IMR-90 (cell line): ENCODE measurements around the gene SNAP23. TPM values are rescaled to one million over a fixed set of nuclear protein-coding genes. Genes with fewer than 3 reads are reported as not detected.

Source experiments
- ATAC-seq: fragments of 200-7000 bp; cut with Tn5 transposase; 2 replicates; pipeline ENCODE4 v1.9.1; 2020; ENCODE audit warnings: low read depth, mild to moderate bottlenecking, moderate library complexity
- BruUV-seq: library from RNA; stranded (reverse); fragments of 400-500 nt; replicated peaks from 2 replicates; lab custom pipeline; 2021; lab: Mats Ljungman, UMichigan
- CTCF ChIA-PET: fragments of 300-600 bp; formaldehyde crosslinking; extraction: SDS; loops from one replicate; lab custom pipeline; 2021; ENCODE audit warnings: antibody characterized with exemption; lab: Yijun Ruan, JAX
- POLR2A ChIA-PET: fragments of 300-600 bp; sonication (Branson Sonifier 250); formaldehyde crosslinking; loops from one replicate; lab custom pipeline; 2022; ENCODE audit warnings: antibody characterized with exemption; ENCODE audit not compliant: unreplicated experiment; lab: Charles Lee
- DNase-seq: peaks from one replicate; pipeline ENCODE4 v3.0.0; 2013
- H2AFZ ChIP-seq: replicated peaks from 2 replicates; pipeline ENCODE3; 2013; ENCODE audit warnings: low read length, mild to moderate bottlenecking; ENCODE audit not compliant: poor library complexity
- H2AK5ac ChIP-seq: 2 replicates; pipeline ENCODE4 v1.6.1; 2013; ENCODE audit warnings: low read depth, low read length, inconsistent platforms
- H2AK9ac ChIP-seq: replicated peaks from 2 replicates; pipeline ENCODE3; 2013; ENCODE audit warnings: mild to moderate bottlenecking, low read depth, low read length, moderate library complexity; ENCODE audit not compliant: poor library complexity
- H2BK120ac ChIP-seq: 2 replicates; pipeline ENCODE4 v1.6.1; 2013; ENCODE audit warnings: low read depth, low read length, inconsistent platforms
- H2BK15ac ChIP-seq: 3 replicates; pipeline ENCODE4 v1.6.1; 2013; ENCODE audit warnings: low read depth, low read length, inconsistent platforms
- H2BK20ac ChIP-seq: 2 replicates; pipeline ENCODE4 v1.6.1; 2013; ENCODE audit warnings: low read depth, mild to moderate bottlenecking, inconsistent platforms, low read length, moderate library complexity
- H2BK5ac ChIP-seq: 2 replicates; pipeline ENCODE4 v1.6.1; 2013; ENCODE audit warnings: mild to moderate bottlenecking, low read depth, low read length, inconsistent platforms; ENCODE audit not compliant: poor library complexity, severe bottlenecking
- H3K14ac ChIP-seq: replicated peaks from 2 replicates; pipeline ENCODE4 v1.6.1; 2013; ENCODE audit warnings: low read depth, low read length, inconsistent platforms
- H3K18ac ChIP-seq: 2 replicates; pipeline ENCODE4 v1.6.1; 2013; ENCODE audit warnings: low read depth, low read length, control low read depth
- H3K23ac ChIP-seq: 2 replicates; pipeline ENCODE4 v1.6.1; 2013; ENCODE audit warnings: low read depth, low read length, inconsistent platforms
- H3K27ac ChIP-seq: 2 replicates; pipeline ENCODE4 v1.5.1; 2013; ENCODE audit warnings: mild to moderate bottlenecking, control low read depth, low read length; ENCODE audit not compliant: insufficient read depth
- H3K27me3 ChIP-seq: 2 replicates; pipeline ENCODE4 v1.6.1; 2013; ENCODE audit warnings: low read length; ENCODE audit not compliant: control insufficient read depth, insufficient read depth
- H3K36me3 ChIP-seq: 2 replicates; pipeline ENCODE4 v1.6.1; 2013; ENCODE audit warnings: low read length, mixed read lengths; ENCODE audit not compliant: control insufficient read depth, insufficient read depth
- H3K4ac ChIP-seq: 2 replicates; pipeline ENCODE4 v1.6.1; 2013; ENCODE audit warnings: low read depth, low read length, inconsistent platforms
- H3K4me1 ChIP-seq: 2 replicates; pipeline ENCODE4 v1.6.1; 2013; ENCODE audit warnings: low read length, mixed read lengths; ENCODE audit not compliant: control insufficient read depth, insufficient read depth
- H3K4me2 ChIP-seq: 2 replicates; pipeline ENCODE4 v1.6.1; 2013; ENCODE audit warnings: low read depth, mild to moderate bottlenecking, control low read depth, low read length, moderate library complexity
- H3K4me3 ChIP-seq: 2 replicates; pipeline ENCODE4 v1.5.1; 2013; ENCODE audit warnings: low read depth, mild to moderate bottlenecking, control low read depth, low read length, moderate library complexity; ENCODE audit not compliant: insufficient read depth
- H3K56ac ChIP-seq: 2 replicates; pipeline ENCODE4 v1.6.1; 2013; ENCODE audit warnings: low read length, inconsistent platforms; ENCODE audit not compliant: insufficient read depth; ENCODE audit errors: extremely low read depth
- H3K79me1 ChIP-seq, 2 experiments: 2 replicates each; pipeline ENCODE4 v1.6.1; 2013; ENCODE audit warnings: low read length in 2 of 2, inconsistent platforms in 1 of 2, low read depth in 1 of 2
- H3K9ac ChIP-seq: 2 replicates; pipeline ENCODE4 v1.6.1; 2013; ENCODE audit warnings: low read depth, low read length, control low read depth
- H3K9me1 ChIP-seq: 2 replicates; pipeline ENCODE4 v1.6.1; 2013; ENCODE audit warnings: low read length, inconsistent platforms; ENCODE audit not compliant: insufficient read depth
- H3K9me3 ChIP-seq: 2 replicates; pipeline ENCODE4 v1.6.1; 2013; ENCODE audit warnings: low read length; ENCODE audit not compliant: control insufficient read depth, insufficient read depth
- H4K20me1 ChIP-seq: 2 replicates; pipeline ENCODE4 v1.6.1; 2013; ENCODE audit warnings: low read length, inconsistent platforms; ENCODE audit not compliant: insufficient read depth
- H4K5ac ChIP-seq: 2 replicates; pipeline ENCODE4 v1.6.1; 2013; ENCODE audit warnings: mild to moderate bottlenecking, low read depth, low read length, control low read depth
- H4K8ac ChIP-seq, 2 experiments: 2 replicates each; pipeline ENCODE4 v1.6.1; 2013; ENCODE audit warnings: low read depth in 2 of 2, low read length in 2 of 2, control low read depth in 1 of 2, inconsistent platforms in 1 of 2
- H4K91ac ChIP-seq: 2 replicates; pipeline ENCODE4 v1.6.1; 2013; ENCODE audit warnings: low read depth, low read length, inconsistent platforms; ENCODE audit not compliant: insufficient read depth
- BHLHE40 ChIP-seq: fragments of 150-350 bp; IDR thresholded peaks from 2 replicates; pipeline ENCODE4 v1.6.1; 2016; ENCODE audit warnings: mild to moderate bottlenecking, low read depth, low read length
- CEBPB ChIP-seq: IDR thresholded peaks from 2 replicates; pipeline ENCODE4 v1.6.1; 2012; ENCODE audit warnings: low read depth, low read length, improper control_type of control experiment
- CHD1 ChIP-seq: IDR thresholded peaks from 2 replicates; pipeline ENCODE4 v1.6.1; 2012; ENCODE audit warnings: low read depth, low read length, improper control_type of control experiment
- CTCF ChIP-seq: conservative IDR thresholded peaks from 2 replicates; pipeline ENCODE4 v1.5.1; 2012; ENCODE audit warnings: mild to moderate bottlenecking, low read depth, low read length, improper control_type of control experiment
- ELK1 ChIP-seq: fragments of 150-350 bp; IDR thresholded peaks from 2 replicates; pipeline ENCODE4 v1.6.1; 2016; ENCODE audit warnings: low read depth, mild to moderate bottlenecking, low read length, moderate library complexity, borderline replicate concordance
- FOS ChIP-seq: fragments of 150-350 bp; IDR thresholded peaks from 2 replicates; pipeline ENCODE4 v1.6.1; 2016; ENCODE audit warnings: low read depth, low read length
- MAFK ChIP-seq: IDR thresholded peaks from 2 replicates; pipeline ENCODE4 v1.6.1; 2012; ENCODE audit warnings: low read depth, low read length, improper control_type of control experiment
- MAZ ChIP-seq: IDR thresholded peaks from 2 replicates; pipeline ENCODE4 v1.6.1; 2012; ENCODE audit warnings: low read depth, mild to moderate bottlenecking, low read length, improper control_type of control experiment, moderate library complexity, borderline replicate concordance
- MXI1 ChIP-seq: IDR thresholded peaks from 2 replicates; pipeline ENCODE4 v1.6.1; 2012; ENCODE audit warnings: low read depth, mild to moderate bottlenecking, low read length, moderate library complexity, borderline replicate concordance
- NFE2L2 ChIP-seq: fragments of 150-350 bp; IDR thresholded peaks from 2 replicates; pipeline ENCODE4 v1.6.1; 2016; ENCODE audit warnings: low read depth, mild to moderate bottlenecking, low read length
- POLR2A ChIP-seq: IDR thresholded peaks from 2 replicates; pipeline ENCODE4 v1.6.1; 2012; ENCODE audit warnings: mild to moderate bottlenecking, low read depth, low read length
- RAD21 ChIP-seq: IDR thresholded peaks from 2 replicates; pipeline ENCODE4 v1.6.1; 2012; ENCODE audit warnings: low read length, improper control_type of control experiment
- RFX5 ChIP-seq: IDR thresholded peaks from 2 replicates; pipeline ENCODE4 v1.8.0; 2012; ENCODE audit warnings: low read depth, mild to moderate bottlenecking, low read length, moderate library complexity
- SMC3 ChIP-seq: fragments of 150-350 bp; IDR thresholded peaks from 2 replicates; pipeline ENCODE4 v1.6.1; 2016; ENCODE audit warnings: low read depth, mild to moderate bottlenecking, antibody characterized with exemption, low read length, moderate library complexity
- USF2 ChIP-seq: fragments of 150-350 bp; IDR thresholded peaks from 2 replicates; pipeline ENCODE4 v1.6.1; 2017; ENCODE audit warnings: mild to moderate bottlenecking, antibody characterized with exemption, low read length, low read depth
- WGBS, 2 experiments: methylation state at CpG; one replicate each; pipeline versions ENCODE4 v1.1.5 to v1.1.7; 2013; ENCODE audit warnings: missing lambda C conversion rate in 2 of 2; ENCODE audit not compliant: insufficient read length in 1 of 2; ENCODE audit errors: extremely low coverage in 2 of 2; 5-methylcytosine and 5-hydroxymethylcytosine counted together
- dilution Hi-C: fragments of 300-500 bp; cut with HindIII; formaldehyde crosslinking; loops from one replicate; pipeline ENCODE4 v1.14.3; 2018; ENCODE audit warnings: low sequenced_read_pairs; ENCODE audit not compliant: unreplicated experiment
- in situ Hi-C: fragments of 300-500 bp; cut with MboI; formaldehyde crosslinking; loops from 3 replicates; pipeline ENCODE4 v1.14.3; 2019; ENCODE audit warnings: low sequenced_read_pairs, inconsistent platforms, mixed read lengths
- intact Hi-C: fragments of 100-400 bp; cut with micrococcal nuclease; formaldehyde crosslinking; loops from 2 replicates; pipeline ENCODE4 v1.10.0; 2022
- polyA plus RNA-seq, 3 experiments: library from polyadenylated mRNA; depleted of rRNA; stranded (reverse); fragments of >200 nt; gene quantifications; 2 replicates each; pipeline ENCODE4 v1.2.3, GENCODE V29; 2012; ENCODE audit warnings: low replicate concordance in 1 of 3
- total RNA-seq: library from RNA; depleted of rRNA; stranded (reverse); fragments of >200 nt; gene quantifications from 2 replicates; pipeline ENCODE4 v1.2.3, GENCODE V29; 2012

The SNAP23 gene
- total and polyA plus RNA-seq, 2 of the 4 experiments (the other 2 are of a cell fraction): 36.0 to 45.5 TPM

GRCh38 chr15:42461261-42461660 is 34.2 kb upstream of the SNAP23 start:
- H3K4me3 ChIP-seq: no peak overlapping the region
- peaks cover 7% of the 10 kb centered on the region for H3K4me1 ChIP-seq
- no peak overlapping the region for H4K8ac ChIP-seq
- H3K9me3 ChIP-seq: no peaks in the 10 kb centered on the region
- WGBS, 2 experiments: no CpG with 5 or more reads among the region's 3 CpGs
- H2BK5ac ChIP-seq: no peak overlapping the region
- no peak overlapping the region for H4K91ac ChIP-seq
- intact Hi-C loops: no loop called here
- BruUV-seq: no TSS peak
- no peak overlapping the region for H2BK15ac ChIP-seq
- in situ Hi-C loops: no loop called here
- no peak overlapping the region for H4K5ac ChIP-seq
- H2AK5ac ChIP-seq: no peak overlapping the region
- H3K36me3 ChIP-seq: peaks cover 12% of the 10 kb centered on the region
- ATAC-seq (no peak), DNase-seq (no peak)
- dilution Hi-C loops: no loop called here
- H2AFZ ChIP-seq: no peak overlapping the region
- no peak overlapping the region for H3K23ac ChIP-seq
- H2BK20ac ChIP-seq: no peak overlapping the region
- H3K56ac ChIP-seq: no peak overlapping the region
- H3K9ac ChIP-seq: no peak overlapping the region
- H3K18ac ChIP-seq: no peak overlapping the region
- peaks cover 11 to 36% of the 10 kb centered on the region in 2 experiments for H3K79me1 ChIP-seq
- peaks cover 3% of the 10 kb centered on the region; the same call in 1 of the 2 replicates for H3K9me1 ChIP-seq
- H3K27me3 ChIP-seq: no peaks in the 10 kb centered on the region
- H4K20me1 ChIP-seq: peaks cover 11% of the 10 kb centered on the region; the same call in 1 of the 2 replicates
- H3K4ac ChIP-seq: no peak overlapping the region
- POLR2A ChIA-PET: no interaction called here
- no peak overlapping the region for H3K14ac ChIP-seq
- H2BK120ac ChIP-seq: no peak overlapping the region
- CTCF ChIA-PET: interaction anchor here (0.6 kb wide), 1 partner anchor 556 kb away, joined by 3 read pairs; no protein-coding TSS in a partner anchor
- H3K4me2 ChIP-seq: no peak overlapping the region
- no peak for TF ChIP-seq ELK1
- no peak for TF ChIP-seq POLR2A
- no peak for TF ChIP-seq CEBPB
- no peak for TF ChIP-seq CTCF
- no peak for TF ChIP-seq RFX5
- no peak for TF ChIP-seq USF2
- no peak for TF ChIP-seq MXI1
- TF ChIP-seq CHD1: no peak
- TF ChIP-seq MAFK: no peak
- TF ChIP-seq NFE2L2: no peak
- TF ChIP-seq FOS: no peak
- no peak for TF ChIP-seq SMC3
- TF ChIP-seq BHLHE40: no peak
- TF ChIP-seq RAD21: no peak
- no peak for TF ChIP-seq MAZ
- H3K27ac ChIP-seq: no peak overlapping the region
- no peak overlapping the region for H2AK9ac ChIP-seq
